Gastrocnemius medialis (tissue), 4 donors: Measurements from ENCODE around the gene NRSN1. TPM values are rescaled to one million over a fixed set of nuclear protein-coding genes. Genes with fewer than 3 reads are reported as not detected.

ENCODE experiments used
- ATAC-seq, 2 donors: fragments of 150-250 bp; one replicate each; pipeline ENCODE4 v1.9.1; 2016
- DNase-seq, 2 donors: peaks; one replicate each; pipeline ENCODE4 v3.0.0-alpha.2; 2019
- H3K27ac ChIP-seq, 4 donors: fragments of 200-600 bp; sonication (generic); 1 replicate in 1 of 4; 2 replicates in 3 of 4; pipeline ENCODE4 v1.5.1; 2016 to 2018; ENCODE audit warnings: mild to moderate bottlenecking in 2 of 4, moderate library complexity in 1 of 4
- H3K27me3 ChIP-seq, 3 donors: fragments of 200-600 bp; sonication (generic) in 2 of 3; 1 replicate in 1 of 3; 2 replicates in 2 of 3; pipeline versions ENCODE4 v1.5.1 to v1.6.0; 2016 to 2019; ENCODE audit warnings: mild to moderate bottlenecking in 1 of 3, moderate library complexity in 1 of 3
- H3K36me3 ChIP-seq, 2 donors: fragments of 200-600 bp; sonication (generic) in 1 of 2; one replicate each; pipeline ENCODE4 v1.5.1; 2017 to 2018
- H3K4me1 ChIP-seq, 2 donors: fragments of 200-600 bp; sonication (generic) in 1 of 2; one replicate each; pipeline ENCODE4 v1.5.1; 2016 to 2017; ENCODE audit warnings: mild to moderate bottlenecking in 2 of 2
- H3K4me3 ChIP-seq, 4 donors: fragments of 200-600 bp; sonication (generic) in 3 of 4; 1 replicate in 1 of 4; 2 replicates in 3 of 4; pipeline ENCODE4 v1.5.1; 2016 to 2019; ENCODE audit warnings: mild to moderate bottlenecking in 2 of 4
- H3K9me3 ChIP-seq, 3 donors: fragments of 200-600 bp; sonication (generic) in 2 of 3; 1 replicate in 1 of 3; 2 replicates in 2 of 3; pipeline ENCODE4 v1.5.1; 2016 to 2019
- CTCF ChIP-seq, 5 experiments: fragments of 450-650 bp in 3 of 5; fragments of 200-600 bp in 2 of 5; sonication (generic) in 2 of 5; IDR thresholded peaks in 4 of 5; conservative IDR thresholded peaks in 1 of 5; 1 replicate in 4 of 5; 2 replicates in 1 of 5; pipeline ENCODE4 v1.5.1; 2016 to 2019; ENCODE audit warnings: antibody characterized with exemption in 5 of 5, mild to moderate bottlenecking in 3 of 5, moderate library complexity in 3 of 5
- POLR2A ChIP-seq, 2 donors: fragments of 450-650 bp; IDR thresholded peaks; one replicate each; pipeline ENCODE4 v1.6.1; 2017; ENCODE audit warnings: antibody characterized with exemption in 2 of 2, mild to moderate bottlenecking in 2 of 2, moderate library complexity in 2 of 2
- in situ Hi-C, 4 donors: fragments of 200-750 bp; cut with MboI; loops; one replicate each; pipeline versions ENCODE4 v1.15.0 to v1.8.0; 2017; ENCODE audit warnings: low sequenced_read_pairs in 4 of 4
- intact Hi-C: fragments of 100-400 bp; cut with DNase I; formaldehyde crosslinking; loops from one replicate; pipeline ENCODE4 v1.15.1; 2023; ENCODE audit warnings: low total_unique reads
- total RNA-seq, 4 donors: library from RNA; depleted of rRNA; stranded (reverse); fragments of >200 nt; gene quantifications; one replicate each; pipeline versions ENCODE4 v1.1.0 to v1.2.3, GENCODE V29; 2016

NRSN1 gene
- total RNA-seq, 4 donors from 2014 or later: not detected

GRCh38 chr6:24145690-24146131 is 19.7 kb downstream of the NRSN1 start:
- DNase-seq: no peak
- Histone ChIP-seq H3K27ac (no peak overlapping the region), H3K9me3 (no peaks in the 10 kb centered on the region), H3K4me3 (no peak overlapping the region), H3K4me1 (no peaks in the 10 kb centered on the region), H3K36me3 (no peaks in the 10 kb centered on the region), H3K27me3 (no peaks in the 10 kb centered on the region)
- TF ChIP-seq CTCF (IDR thresholded peaks at IDR 0.05 in 4 of 5, conservative IDR thresholded peaks at IDR 0.05 in 1 of 5) (no peak), POLR2A (IDR thresholded peaks at IDR 0.05) (no peak)
- in situ Hi-C loops: no loop called here
- intact Hi-C loops: no loop called here
- no peak for ATAC-seq

GRCh38 chr6:24146871-24147270 is 20.9 kb downstream of the NRSN1 start:
- Histone ChIP-seq H3K27me3 (no peaks in the 10 kb centered on the region), H3K9me3 (no peaks in the 10 kb centered on the region), H3K4me1 (no peaks in the 10 kb centered on the region), H3K27ac (no peak overlapping the region), H3K36me3 (no peaks in the 10 kb centered on the region), H3K4me3 (no peak overlapping the region)
- DNase-seq (no peak), ATAC-seq (no peak)
- TF ChIP-seq POLR2A (IDR thresholded peaks at IDR 0.05) (no peak), CTCF (IDR thresholded peaks at IDR 0.05 in 4 of 5, conservative IDR thresholded peaks at IDR 0.05 in 1 of 5) (no peak)
- intact Hi-C loops: no loop called here
- in situ Hi-C loops: no loop called here

- no peaks in the 10 kb centered on the region for H3K9me3 ChIP-seq
- intact Hi-C loops (no loop called here), in situ Hi-C loops (no loop called here)
- ATAC-seq (no peak), DNase-seq (no peak)
- TF ChIP-seq POLR2A (IDR thresholded peaks at IDR 0.05) (no peak), CTCF (IDR thresholded peaks at IDR 0.05 in 4 of 5, conservative IDR thresholded peaks at IDR 0.05 in 1 of 5) (no peak)
- no peaks in the 10 kb centered on the region for H3K4me1 ChIP-seq
- H3K27ac ChIP-seq: no peak overlapping the region
- no peaks in the 10 kb centered on the region for H3K27me3 ChIP-seq
- H3K36me3 ChIP-seq: no peaks in the 10 kb centered on the region
- no peak overlapping the region for H3K4me3 ChIP-seq
Observed at GRCh38 chr6:24147511-24148153, 21.6 kb downstream of the NRSN1 start.

DNA sequence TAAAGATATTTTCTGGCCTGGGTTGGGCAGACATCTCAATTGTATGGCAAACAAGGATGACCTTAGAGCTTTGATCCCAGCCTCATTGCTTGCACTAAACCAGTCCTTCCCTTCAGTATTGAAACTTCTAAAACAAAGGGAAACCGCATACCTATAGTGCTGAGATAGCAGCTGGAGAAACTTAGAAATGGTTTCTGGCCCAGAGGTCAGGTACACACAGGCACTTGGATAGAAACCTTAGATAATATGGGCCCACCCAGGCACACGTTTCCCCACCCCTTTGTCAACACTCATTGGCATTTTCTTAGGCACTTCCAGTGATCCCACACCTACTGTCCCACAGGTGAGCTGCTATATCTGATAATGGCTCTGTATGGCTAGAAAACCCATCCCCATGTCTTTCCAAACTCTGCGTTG is 22.1 kb downstream of the NRSN1 start:
- in situ Hi-C loops (no loop called here), intact Hi-C loops (no loop called here)
- ATAC-seq (no peak), DNase-seq (no peak)
- Histone ChIP-seq H3K27me3 (no peaks in the 10 kb centered on the region), H3K9me3 (no peaks in the 10 kb centered on the region), H3K27ac (no peak overlapping the region), H3K4me1 (no peaks in the 10 kb centered on the region), H3K36me3 (no peaks in the 10 kb centered on the region), H3K4me3 (no peak overlapping the region)
- no peak for TF ChIP-seq CTCF (IDR thresholded peaks at IDR 0.05 in 4 of 5, conservative IDR thresholded peaks at IDR 0.05 in 1 of 5)
- TF ChIP-seq POLR2A (IDR thresholded peaks at IDR 0.05): no peak

DNA sequence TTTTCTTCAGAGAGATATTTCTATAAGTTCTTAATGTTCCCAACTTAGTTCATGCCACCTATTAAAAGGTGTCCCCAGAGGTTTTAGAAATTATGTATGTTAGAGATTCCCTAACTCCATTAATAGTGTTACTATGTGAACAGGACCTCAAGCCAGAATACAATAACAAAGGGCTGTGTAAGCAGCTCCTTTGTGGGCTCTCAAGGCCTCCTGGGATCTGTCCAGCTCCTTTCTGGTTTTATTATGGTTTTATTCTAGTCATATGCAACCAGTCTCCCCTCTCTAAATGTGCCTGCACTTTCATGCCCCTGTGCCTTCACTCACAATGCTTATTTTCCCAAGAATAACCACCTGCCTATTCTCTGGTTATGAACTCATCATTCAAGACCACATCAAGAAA is 22.7 kb downstream of the NRSN1 start:
- DNase-seq (no peak), ATAC-seq (no peak)
- Histone ChIP-seq H3K27me3 (no peaks in the 10 kb centered on the region), H3K36me3 (no peaks in the 10 kb centered on the region), H3K4me1 (no peaks in the 10 kb centered on the region), H3K9me3 (no peaks in the 10 kb centered on the region), H3K27ac (no peak overlapping the region), H3K4me3 (no peak overlapping the region)
- intact Hi-C loops (no loop called here), in situ Hi-C loops (no loop called here)
- TF ChIP-seq POLR2A (IDR thresholded peaks at IDR 0.05) (no peak), CTCF (IDR thresholded peaks at IDR 0.05 in 4 of 5, conservative IDR thresholded peaks at IDR 0.05 in 1 of 5) (no peak)
